BJ (cell line): ENCODE results near the gene PRR5L. TPM values are rescaled to one million over a fixed set of nuclear protein-coding genes. Genes with fewer than 3 reads are reported as not detected.
"Not testable (repeated sequence)": the region's sequence is repeated elsewhere in the genome, so short reads cannot be mapped to it uniquely, and the experiment has no call there.

Source experiments
- CTCF ChIA-PET: fragments of 350-600 bp; formaldehyde crosslinking; extraction: SDS; loops from one replicate; lab custom pipeline; 2021; ENCODE audit warnings: antibody characterized with exemption, inconsistent platforms; lab: Yijun Ruan, JAX
- POLR2A ChIA-PET: fragments of 300-600 bp; sonication (Branson Sonifier 250); formaldehyde crosslinking; extraction: SDS; loops from one replicate; lab custom pipeline; 2021; ENCODE audit warnings: antibody characterized with exemption; lab: Charles Lee
- DNase-seq: peaks from one replicate; pipeline ENCODE4 v3.0.0-alpha.2; 2011; ENCODE audit warnings: low read depth
- H3K27me3 ChIP-seq: 2 replicates; pipeline ENCODE4 v1.6.0; 2011; ENCODE audit warnings: low read length; ENCODE audit not compliant: control insufficient read depth, insufficient read depth
- H3K36me3 ChIP-seq: 2 replicates; pipeline ENCODE4 v1.5.1; 2011; ENCODE audit warnings: low read length; ENCODE audit not compliant: control insufficient read depth, insufficient read depth
- H3K4me3 ChIP-seq: 2 replicates; pipeline ENCODE4 v1.5.1; 2011; ENCODE audit warnings: low read depth, mild to moderate bottlenecking, control low read depth, low read length
- CTCF ChIP-seq: IDR thresholded peaks from 2 replicates; pipeline ENCODE4 v1.5.1; 2011; ENCODE audit warnings: low read depth, mild to moderate bottlenecking, control low read depth, inconsistent platforms, low read length, moderate library complexity; ENCODE audit not compliant: insufficient read depth
- polyA plus RNA-seq: library from polyadenylated mRNA; depleted of rRNA; stranded (reverse); fragments of >200 nt; gene quantifications from 2 replicates; pipeline ENCODE4 v1.2.3, GENCODE V29; 2011

PRR5L gene
- polyA plus RNA-seq, 1 experiment = 13.3 TPM

GRCh38 chr11:36478700-36479329 lies 182.7 kb downstream of the PRR5L start:
- POLR2A ChIA-PET = no interaction called here
- Histone ChIP-seq H3K36me3 (no peaks in the 10 kb centered on the region), H3K4me3 (no peak overlapping the region), H3K27me3 (no peaks in the 10 kb centered on the region)
- no peak for DNase-seq
- CTCF ChIA-PET = interaction anchor here (0.6 to 6.4 kb wide), 34 partner anchors 9 to 873 kb away, joined by 3 to 205 read pairs (median 4); partner anchors contain the start of genes COMMD9 and PRR5L
- TF ChIP-seq CTCF = peak; percentile 69

GRCh38 chr11:36480833-36481232 lies 184.7 kb downstream of the PRR5L start:
- ChIA-PET POLR2A (no interaction called here), CTCF (interaction anchor here (1.2 to 6.4 kb wide), 5 partner anchors 12 to 659 kb away, joined by 3 to 205 read pairs (median 16); partner anchors contain the start of genes COMMD9 and PRR5L)
- peaks cover 4% of the 10 kb centered on the region for H3K36me3 ChIP-seq
- H3K27me3 ChIP-seq = no peaks in the 10 kb centered on the region
- no peak for TF ChIP-seq CTCF
- H3K4me3 ChIP-seq = no peak overlapping the region
- DNase-seq = no peak

- H3K27me3 ChIP-seq, H3K36me3 ChIP-seq, POLR2A ChIA-PET, DNase-seq, H3K4me3 ChIP-seq, CTCF ChIA-PET: not testable (repeated sequence)
Observed at GRCh38 chr11:36483042-36483441, 187.0 kb downstream of the PRR5L start.

GRCh38 chr11:36485298-36486002 lies 189.4 kb downstream of the PRR5L start:
- DNase-seq = no peak
- Histone ChIP-seq H3K27me3 (no peaks in the 10 kb centered on the region), H3K4me3 (no peak overlapping the region), H3K36me3 (peaks cover 8% of the 10 kb centered on the region)
- POLR2A ChIA-PET = no interaction called here
- CTCF ChIA-PET = interaction anchor here (1.3 kb wide), 1 partner anchor 194 kb away, joined by 6 read pairs; no protein-coding TSS in a partner anchor
- no peak for TF ChIP-seq CTCF

GRCh38 chr11:36487619-36488018 lies 191.5 kb downstream of the PRR5L start:
- DNase-seq = no peak
- ChIA-PET POLR2A (interaction anchor here (0.6 to 1.1 kb wide), 3 partner anchors 18 to 238 kb away, joined by 3 to 7 read pairs (median 3); no protein-coding TSS in a partner anchor), CTCF (interaction anchor here (0.9 to 2.5 kb wide), 4 partner anchors 9 to 666 kb away, joined by 3 to 19 read pairs (median 11); no protein-coding TSS in a partner anchor)
- Histone ChIP-seq H3K4me3 (no peak overlapping the region), H3K27me3 (no peaks in the 10 kb centered on the region), H3K36me3 (peaks cover 12% of the 10 kb centered on the region)
- TF ChIP-seq CTCF = no peak
